SK-N-SH treated with all-trans-retinoic acid at 6 μM for 48 hours (cell line): ENCODE measurements around the gene WNT3.

Experiments
- CREB5 ChIP-seq: fragments of 250-450 bp; sonication (Bioruptor Pico); IDR thresholded peaks from 2 replicates; pipeline ENCODE4 v1.5.1; 2020; ENCODE audit warnings: low read depth, mild to moderate bottlenecking, moderate library complexity
- ISL1 ChIP-seq: fragments of 250-450 bp; sonication (Bioruptor Pico); IDR thresholded peaks from 2 replicates; pipeline ENCODE4 v2.1.2; 2022; ENCODE audit warnings: mild to moderate bottlenecking, moderate library complexity
- OSR1 ChIP-seq: fragments of 250-450 bp; sonication (Bioruptor Pico); IDR thresholded peaks from 2 replicates; pipeline ENCODE4 v1.8.0; 2022; ENCODE audit warnings: moderate library complexity, mild to moderate bottlenecking, inconsistent platforms
- PATZ1 ChIP-seq: fragments of 250-450 bp; sonication (Bioruptor Pico); IDR thresholded peaks from 2 replicates; pipeline ENCODE4 v1.8.0; 2020; ENCODE audit warnings: mild to moderate bottlenecking, moderate library complexity, borderline replicate concordance
- RARB ChIP-seq: fragments of 250-450 bp; sonication (Bioruptor Pico); IDR thresholded peaks from 2 replicates; pipeline ENCODE4 v1.8.0; 2021; ENCODE audit warnings: mild to moderate bottlenecking, moderate library complexity
- SNAI2 ChIP-seq: fragments of 250-450 bp; sonication (Bioruptor Pico); IDR thresholded peaks from 2 replicates; pipeline ENCODE4 v1.5.0; 2020; ENCODE audit warnings: mild to moderate bottlenecking, moderate library complexity
- ZFP30 ChIP-seq: fragments of 450-650 bp; formaldehyde crosslinking; IDR thresholded peaks from 2 replicates; pipeline ENCODE4 v1.5.0; 2022; ENCODE audit warnings: mild to moderate bottlenecking, moderate library complexity
- ZNF70 ChIP-seq: fragments of 450-650 bp; formaldehyde crosslinking; IDR thresholded peaks from 2 replicates; pipeline ENCODE4 v1.5.0; 2020; ENCODE audit warnings: mild to moderate bottlenecking, moderate library complexity

GRCh38 chr17:46773221-46773605 lies 45.3 kb downstream of the WNT3 start:
- no peak for TF ChIP-seq RARB (CRISPR knock-in tag)
- no peak for TF ChIP-seq OSR1 (CRISPR knock-in tag)
- no peak for TF ChIP-seq SNAI2 (CRISPR knock-in tag)
- TF ChIP-seq CREB5 (CRISPR knock-in tag) = no peak
- TF ChIP-seq PATZ1 = no peak
- no peak for TF ChIP-seq ISL1 (CRISPR knock-in tag)
- TF ChIP-seq ZFP30 (CRISPR knock-in tag) = no peak
- TF ChIP-seq ZNF70 = no peak
